Omental fat pad (tissue), 4 donors: Measurements from ENCODE around the gene GAMT. TPM values are rescaled to one million over a fixed set of nuclear protein-coding genes. Genes with fewer than 3 reads are reported as not detected.

ENCODE experiments used
- ATAC-seq: fragments of 150-250 bp; one replicate; pipeline ENCODE4 v1.9.1; 2016; ENCODE audit warnings: mild to moderate bottlenecking, moderate library complexity; ENCODE audit not compliant: low FRiP score
- DNase-seq: peaks from one replicate; pipeline ENCODE4 v3.0.0-alpha.2; 2019; ENCODE audit warnings: low spot score
- CTCF ChIP-seq, 3 donors: fragments of 450-650 bp; IDR thresholded peaks; one replicate each; pipeline ENCODE4 v1.5.1; 2016 to 2017; ENCODE audit warnings: antibody characterized with exemption in 3 of 3, mild to moderate bottlenecking in 3 of 3, moderate library complexity in 2 of 3
- total RNA-seq, 4 donors: library from RNA; depleted of rRNA; stranded (reverse); fragments of >200 nt; gene quantifications; one replicate each; pipeline ENCODE4 v1.1.0, GENCODE V29; 2016

The GAMT gene
- total RNA-seq, 4 donors from 2014 or later: 10.8 to 16.2 (median 13.7) TPM

- no peak for DNase-seq
- ATAC-seq: no peak
Observed at GRCh38 chr19:1399079-1399478, 2.3 kb downstream of the GAMT start.

GRCh38 chr19:1397838-1398237 is 3.5 kb downstream of the GAMT start:
- DNase-seq (no peak), ATAC-seq (no peak)
- no peak for TF ChIP-seq CTCF (IDR thresholded peaks at IDR 0.05)

More at GRCh38 chr19:1399079-1399478, 2.3 kb downstream of the GAMT start:
- TF ChIP-seq CTCF (IDR thresholded peaks at IDR 0.05): no peak

GRCh38 chr19:1396768-1397679 is 4.3 kb downstream of the GAMT start:
- ATAC-seq (no peak), DNase-seq (no peak)
- no peak for TF ChIP-seq CTCF (IDR thresholded peaks at IDR 0.05)

- DNase-seq (no peak), ATAC-seq (no peak)
- no peak for TF ChIP-seq CTCF (IDR thresholded peaks at IDR 0.05)
Observed at GRCh38 chr19:1396019-1396767, 5.1 kb downstream of the GAMT start.

GRCh38 chr19:1395194-1396018 is 5.9 kb downstream of the GAMT start:
- DNase-seq (no peak), ATAC-seq (no peak)
- TF ChIP-seq CTCF (IDR thresholded peaks at IDR 0.05): no peak

GRCh38 chr19:1394252-1395193 is 6.8 kb downstream of the GAMT start:
- TF ChIP-seq CTCF (IDR thresholded peaks at IDR 0.05): no peak
- ATAC-seq: no peak
- no peak for DNase-seq
